Measurements from ENCODE around the gene ADD3.
A peak's percentile ranks its signal among the peaks of the same experiment; 100 is the strongest.

The ADD3 gene

GRCh38 chr10:110076559-110077318, 69.0 kb downstream of the ADD3 start:
- no peaks in the 10 kb centered on the region for H3K9me3 Mint-ChIP-seq
- peak overlapping the region; percentile 94 for H3K27ac Mint-ChIP-seq
- peaks cover 88% of the 10 kb centered on the region for H3K4me1 Mint-ChIP-seq
- no peaks in the 10 kb centered on the region for H3K27me3 Mint-ChIP-seq
- peak overlapping the region; percentile 82 for H3K4me3 Mint-ChIP-seq
- H3K36me3 Mint-ChIP-seq = peaks cover 8% of the 10 kb centered on the region

DNA sequence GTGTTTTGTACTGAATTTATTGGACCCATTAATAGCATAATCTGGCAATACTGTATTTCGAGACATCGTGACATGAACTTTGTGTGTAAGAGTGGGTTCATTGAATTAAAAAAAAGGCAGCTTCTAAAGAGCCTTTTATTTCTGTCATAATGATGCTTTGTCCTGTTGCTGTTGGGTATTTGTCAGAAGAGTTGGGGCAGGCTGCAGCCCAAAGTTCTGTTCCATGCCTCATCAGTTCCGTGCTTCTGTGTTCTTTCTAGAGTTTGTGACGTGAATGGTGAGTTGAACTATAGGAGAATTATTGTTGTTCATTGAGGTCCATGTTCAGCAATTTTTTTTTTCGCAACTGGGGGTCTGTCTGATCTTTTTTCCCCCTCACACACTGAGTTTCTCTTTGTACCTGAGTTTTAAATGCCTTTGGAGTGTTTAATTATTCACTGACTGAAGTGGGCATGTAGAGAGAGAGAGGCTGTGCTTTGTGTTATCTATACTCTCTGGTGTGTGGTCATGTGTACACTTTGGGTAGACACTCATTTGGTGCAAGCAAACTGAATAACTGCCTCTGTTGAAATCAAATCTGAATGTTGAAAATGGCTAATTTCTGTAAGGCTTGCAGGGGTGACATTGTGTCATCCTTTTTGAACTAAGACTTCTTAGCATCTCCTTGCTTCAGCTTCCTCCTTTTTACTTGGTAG, 69.8 kb downstream of the ADD3 start:
- Mint-ChIP-seq H3K9me3 (no peaks in the 10 kb centered on the region), H3K4me1 (peaks cover 88% of the 10 kb centered on the region), H3K36me3 (peaks cover 8% of the 10 kb centered on the region), H3K27ac (peak overlapping the region; percentile 94), H3K27me3 (no peaks in the 10 kb centered on the region), H3K4me3 (peak overlapping the region; percentile 82)

DNA sequence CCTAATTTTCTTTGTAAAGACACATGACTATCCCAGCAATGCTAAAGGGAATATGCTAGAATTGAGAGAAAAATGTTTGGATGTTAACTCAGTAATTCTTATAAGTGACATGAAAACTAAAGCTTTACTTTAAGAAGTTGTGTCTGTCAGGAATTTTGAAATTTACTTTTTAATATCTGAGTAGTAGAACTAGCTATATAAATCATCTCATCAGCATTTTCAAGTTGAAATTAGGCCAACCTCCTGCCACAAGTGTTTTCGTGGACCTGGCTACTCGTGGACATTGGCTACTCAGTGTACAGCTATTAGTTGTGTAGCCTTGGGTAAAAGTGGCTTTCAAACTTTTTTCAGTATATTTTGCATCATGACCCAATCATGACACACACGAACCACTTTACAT, 70.5 kb downstream of the ADD3 start:
- peaks cover 13% of the 10 kb centered on the region for H3K36me3 Mint-ChIP-seq
- peak overlapping the region; percentile 82 for H3K4me3 Mint-ChIP-seq
- H3K4me1 Mint-ChIP-seq = peaks cover 90% of the 10 kb centered on the region

DNA sequence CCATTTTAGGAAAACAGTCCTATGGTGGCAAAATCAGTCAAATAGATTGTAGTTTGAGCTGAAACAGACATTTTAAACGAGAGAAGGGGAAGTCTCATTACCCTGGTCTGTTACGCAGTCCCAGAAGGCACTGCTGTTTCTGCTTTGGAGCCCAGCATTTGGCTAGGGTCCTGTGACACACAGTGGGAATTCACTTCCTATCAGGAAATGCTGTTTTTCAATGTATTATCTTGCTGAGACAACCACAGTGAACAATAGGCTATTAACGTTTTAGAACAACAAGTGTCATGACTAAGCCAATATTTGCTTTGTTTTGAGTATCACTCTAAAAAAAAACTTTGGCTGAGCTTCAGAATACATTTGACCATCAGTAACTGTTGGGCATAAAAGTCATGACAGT, 74.1 kb downstream of the ADD3 start:
- Mint-ChIP-seq H3K9me3 (peaks cover 10% of the 10 kb centered on the region), H3K4me3 (peak overlapping the region; percentile 58), H3K27ac (peak overlapping the region; percentile 92), H3K27me3 (no peaks in the 10 kb centered on the region), H3K36me3 (peaks cover 17% of the 10 kb centered on the region), H3K4me1 (peaks cover 91% of the 10 kb centered on the region)

More for the DNA sequence above, 70.5 kb downstream of the ADD3 start:
- peaks cover 5% of the 10 kb centered on the region for H3K9me3 Mint-ChIP-seq
- H3K27ac Mint-ChIP-seq = peak overlapping the region; percentile 94
- H3K27me3 Mint-ChIP-seq = no peaks in the 10 kb centered on the region

DNA sequence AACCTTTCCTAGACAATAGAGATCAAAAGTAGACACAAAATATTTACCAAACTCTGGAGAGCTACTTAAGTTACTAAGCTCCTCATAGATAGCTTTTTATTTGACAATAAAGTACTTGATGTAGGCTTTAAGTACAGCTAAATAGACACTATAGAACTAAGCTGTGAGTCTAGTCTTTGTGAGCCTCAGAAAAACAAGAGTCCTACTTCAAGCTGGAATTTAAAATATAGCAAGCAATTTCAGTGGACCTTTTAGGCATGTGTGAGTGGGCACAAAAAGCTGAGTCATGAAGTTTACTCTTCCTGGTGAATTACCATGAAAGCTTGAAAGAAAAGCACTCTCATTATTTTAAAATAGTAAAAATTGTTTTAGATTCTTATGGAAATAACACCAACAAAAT, 76.1 kb downstream of the ADD3 start:
- peaks cover 19% of the 10 kb centered on the region for H3K36me3 Mint-ChIP-seq
- H3K9me3 Mint-ChIP-seq = peaks cover 10% of the 10 kb centered on the region
- H3K27me3 Mint-ChIP-seq = no peaks in the 10 kb centered on the region
- H3K27ac Mint-ChIP-seq = peak overlapping the region; percentile 87
- peaks cover 90% of the 10 kb centered on the region for H3K4me1 Mint-ChIP-seq
- H3K4me3 Mint-ChIP-seq = peak overlapping the region; percentile 23

DNA sequence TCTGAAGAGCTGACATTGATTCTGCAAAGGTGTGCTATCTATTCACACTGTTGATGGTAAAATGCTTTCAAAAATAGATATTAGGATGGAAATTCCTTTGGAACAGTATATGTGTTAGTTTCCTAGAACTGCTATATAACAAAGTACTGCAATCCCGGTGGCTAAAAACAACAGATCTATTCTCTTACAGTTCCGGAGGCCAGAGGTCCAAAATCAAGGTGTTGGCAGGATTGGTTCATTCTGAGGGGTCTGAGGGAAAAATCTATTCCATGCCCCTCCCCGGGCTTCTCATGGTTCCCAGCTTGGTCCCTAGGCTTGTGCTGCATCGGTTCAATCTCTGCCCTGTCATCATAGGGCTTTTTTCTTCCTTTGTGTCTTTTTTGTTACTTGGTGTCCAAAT, 79.9 kb downstream of the ADD3 start:
- peak overlapping the region; percentile 76 for H3K27ac Mint-ChIP-seq
- peak overlapping the region; percentile 30 for H3K4me3 Mint-ChIP-seq
- H3K4me1 Mint-ChIP-seq = peaks cover 84% of the 10 kb centered on the region
- no peaks in the 10 kb centered on the region for H3K27me3 Mint-ChIP-seq
- H3K9me3 Mint-ChIP-seq = peaks cover 9% of the 10 kb centered on the region
- H3K36me3 Mint-ChIP-seq = peaks cover 27% of the 10 kb centered on the region

DNA sequence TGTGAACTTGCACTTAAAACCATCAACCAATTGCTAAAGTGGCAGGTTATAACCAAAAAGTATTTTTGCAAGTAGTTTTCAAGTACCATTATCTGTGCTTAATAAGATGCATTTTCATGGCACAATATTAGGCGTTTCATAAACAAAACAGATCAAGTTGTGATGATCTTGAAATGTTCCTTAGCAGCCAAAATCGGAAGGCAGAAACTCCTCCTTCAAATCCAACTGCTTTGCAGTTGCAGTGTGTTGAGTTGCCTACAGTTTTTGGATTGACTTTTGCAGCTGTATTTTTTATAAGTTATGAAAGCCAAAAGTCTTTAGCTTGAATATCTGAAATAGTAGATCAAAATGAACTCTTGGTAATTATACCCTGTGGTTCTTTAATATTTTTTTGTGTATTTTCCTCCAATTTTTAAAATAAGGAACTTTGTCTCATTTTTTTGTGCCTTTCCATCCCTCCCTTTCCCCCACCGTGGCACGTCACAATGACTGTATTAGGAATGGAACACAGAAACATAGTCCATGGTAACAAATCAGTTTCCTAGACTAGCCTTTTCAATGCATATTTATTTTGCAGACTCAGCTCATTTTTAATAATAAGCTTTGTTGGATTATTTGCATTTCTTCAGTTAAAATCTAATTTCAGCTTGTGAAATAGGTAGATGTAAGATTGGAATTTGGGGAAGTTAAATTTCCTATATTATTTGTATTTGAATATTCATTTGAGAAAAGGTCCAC, 80.8 kb downstream of the ADD3 start:
- Mint-ChIP-seq H3K27ac (no peak overlapping the region), H3K4me3 (no peak overlapping the region), H3K27me3 (no peaks in the 10 kb centered on the region), H3K4me1 (peaks cover 82% of the 10 kb centered on the region), H3K36me3 (peaks cover 23% of the 10 kb centered on the region), H3K9me3 (peaks cover 5% of the 10 kb centered on the region)

- H3K9me3 Mint-ChIP-seq = no peaks in the 10 kb centered on the region
- no peak overlapping the region for H3K4me3 Mint-ChIP-seq
- peaks cover 16% of the 10 kb centered on the region for H3K36me3 Mint-ChIP-seq
- no peak overlapping the region for H3K27ac Mint-ChIP-seq
- H3K27me3 Mint-ChIP-seq = no peaks in the 10 kb centered on the region
- peaks cover 84% of the 10 kb centered on the region for H3K4me1 Mint-ChIP-seq
These were observed 84.0 kb downstream of the ADD3 start for GRCh38 chr10:110091830-110092229.

DNA sequence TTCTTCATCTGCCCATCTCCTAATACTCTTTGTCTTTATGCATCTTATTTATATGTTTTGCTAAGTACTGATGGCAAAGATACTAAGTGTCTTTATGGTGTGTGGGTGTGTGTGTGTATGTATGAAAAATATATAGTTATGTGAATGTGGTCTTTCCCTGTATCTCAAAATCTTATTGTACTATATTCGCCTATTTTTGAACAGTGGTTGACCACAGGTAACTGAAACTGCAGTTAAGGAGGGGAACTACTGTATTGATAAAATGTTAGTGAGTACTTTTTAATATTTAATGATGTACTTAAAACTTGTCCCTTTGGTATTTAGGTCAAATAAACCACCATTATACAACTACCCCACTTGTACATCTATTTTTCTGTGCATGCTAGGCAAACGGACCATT, 85.9 kb downstream of the ADD3 start:
- Mint-ChIP-seq H3K27me3 (no peaks in the 10 kb centered on the region), H3K9me3 (no peaks in the 10 kb centered on the region), H3K4me1 (peaks cover 83% of the 10 kb centered on the region), H3K27ac (peak overlapping the region; percentile 43), H3K36me3 (peaks cover 16% of the 10 kb centered on the region), H3K4me3 (no peak overlapping the region)

DNA sequence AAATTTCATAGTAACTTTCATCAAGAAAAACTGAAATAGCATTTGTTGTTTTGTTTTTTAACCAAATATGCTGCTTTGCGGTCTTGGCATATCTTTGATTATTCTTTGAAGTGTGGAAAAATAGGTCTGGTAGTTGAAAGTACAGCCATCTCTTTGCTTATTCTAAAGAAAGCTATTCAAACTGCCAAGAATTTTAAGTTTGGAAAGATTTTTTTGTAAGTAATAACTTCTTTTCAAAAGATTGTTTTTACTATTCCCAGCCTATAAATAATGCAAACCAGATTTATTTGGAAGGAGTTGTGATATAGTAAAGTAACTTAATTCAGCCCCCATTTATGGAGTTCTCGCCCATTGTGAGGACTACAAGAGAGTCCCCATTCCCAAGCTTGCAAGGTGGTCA, 87.0 kb downstream of the ADD3 start:
- no peak overlapping the region for H3K4me3 Mint-ChIP-seq
- H3K27me3 Mint-ChIP-seq = no peaks in the 10 kb centered on the region
- no peaks in the 10 kb centered on the region for H3K9me3 Mint-ChIP-seq
- peaks cover 16% of the 10 kb centered on the region for H3K36me3 Mint-ChIP-seq
- H3K27ac Mint-ChIP-seq = peak overlapping the region; percentile 55
- peaks cover 86% of the 10 kb centered on the region for H3K4me1 Mint-ChIP-seq

DNA sequence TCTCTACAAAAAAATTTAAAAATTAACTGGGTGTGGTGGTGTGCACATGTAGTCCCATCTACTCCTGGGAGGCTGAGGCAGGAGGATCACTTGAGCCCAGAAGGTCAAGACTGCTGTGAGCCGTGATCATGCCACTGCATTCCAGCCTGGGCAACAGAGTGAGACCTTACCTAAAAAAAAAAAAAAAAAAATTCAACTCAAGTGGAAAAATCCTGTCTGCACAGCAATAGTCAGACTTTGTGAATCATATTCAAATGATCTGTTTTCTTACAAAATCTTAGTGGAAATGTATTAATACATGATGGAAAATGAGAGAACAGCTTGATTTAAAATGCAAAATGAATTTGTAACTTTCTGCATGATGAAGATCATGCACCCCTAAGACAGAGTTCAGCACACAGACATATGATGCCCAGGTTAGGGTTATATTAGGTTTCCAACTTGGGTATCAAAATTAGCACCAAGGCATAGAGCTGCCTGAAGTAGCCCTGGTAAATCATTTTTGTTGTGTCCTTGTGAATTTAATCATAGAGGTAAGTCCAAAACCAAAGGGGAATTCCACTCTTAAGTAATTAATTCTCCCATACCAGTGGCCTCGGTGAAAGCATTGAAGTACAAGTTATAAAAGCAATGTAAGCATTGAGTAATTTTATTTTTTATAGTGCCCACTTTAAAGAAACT, 93.8 kb downstream of the ADD3 start:
- H3K4me1 Mint-ChIP-seq = peaks cover 88% of the 10 kb centered on the region
- peaks cover 3% of the 10 kb centered on the region for H3K9me3 Mint-ChIP-seq
- peak overlapping the region; percentile 71 for H3K4me3 Mint-ChIP-seq
- peaks cover 26% of the 10 kb centered on the region for H3K36me3 Mint-ChIP-seq
- H3K27me3 Mint-ChIP-seq = no peaks in the 10 kb centered on the region
- peak overlapping the region; percentile 99 for H3K27ac Mint-ChIP-seq

DNA sequence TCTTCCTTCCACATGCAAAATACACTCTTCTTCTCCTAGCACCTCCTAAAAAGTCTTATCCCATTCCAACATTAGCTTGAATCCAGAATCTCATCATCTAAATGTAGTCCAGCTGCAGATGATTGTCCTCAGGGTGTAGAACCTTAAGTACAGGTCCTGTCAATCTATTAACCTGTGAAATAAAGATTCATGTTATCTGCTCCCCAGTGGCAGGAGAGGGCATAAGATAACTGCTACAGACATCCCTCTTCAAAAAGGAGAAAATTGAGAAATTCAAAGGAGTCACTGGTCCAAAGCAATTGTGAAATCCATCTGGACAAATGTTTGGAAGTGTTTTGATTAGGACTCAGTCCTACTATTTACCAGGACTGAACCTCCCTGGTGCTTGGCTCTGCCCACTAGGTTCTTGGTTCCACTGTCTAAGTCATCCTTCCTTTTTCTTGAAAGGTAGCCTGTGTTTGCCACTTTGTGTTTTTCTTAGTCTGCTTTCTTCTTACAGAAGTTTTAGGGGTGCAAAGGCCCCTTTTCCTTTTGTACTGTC, 96.2 kb downstream of the ADD3 start:
- Mint-ChIP-seq H3K4me1 (peaks cover 92% of the 10 kb centered on the region), H3K4me3 (peak overlapping the region; percentile 75), H3K36me3 (peaks cover 34% of the 10 kb centered on the region), H3K9me3 (peaks cover 3% of the 10 kb centered on the region), H3K27ac (peak overlapping the region; percentile 99), H3K27me3 (no peaks in the 10 kb centered on the region)

DNA sequence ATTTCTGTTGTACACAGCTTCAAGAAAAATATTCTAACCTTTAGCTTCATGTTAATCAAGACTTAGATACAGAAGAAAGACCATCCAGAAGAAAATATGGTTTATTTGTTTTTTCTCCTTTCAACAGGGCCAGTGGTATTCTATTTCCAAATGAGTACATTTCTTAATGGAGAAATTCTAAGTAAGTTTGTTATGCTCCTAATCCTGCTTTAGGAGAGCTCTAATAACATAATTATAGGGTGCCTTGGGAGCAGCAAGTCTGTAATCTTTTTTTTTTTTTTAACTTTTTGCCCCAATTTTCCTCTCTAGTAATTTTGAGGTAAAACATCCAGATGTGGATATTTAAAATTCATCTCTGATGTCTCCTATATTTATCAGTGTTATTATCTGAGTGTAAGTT, 98.1 kb downstream of the ADD3 start:
- Mint-ChIP-seq H3K27me3 (no peaks in the 10 kb centered on the region), H3K9me3 (peaks cover 3% of the 10 kb centered on the region), H3K4me1 (peaks cover 96% of the 10 kb centered on the region), H3K27ac (peak overlapping the region; percentile 91), H3K4me3 (no peak overlapping the region), H3K36me3 (peaks cover 29% of the 10 kb centered on the region)

- H3K4me1 Mint-ChIP-seq = peaks cover 80% of the 10 kb centered on the region
- H3K9me3 Mint-ChIP-seq = no peaks in the 10 kb centered on the region
- H3K36me3 Mint-ChIP-seq = peaks cover 19% of the 10 kb centered on the region
- peak overlapping the region; percentile 85 for H3K27ac Mint-ChIP-seq
- no peak overlapping the region for H3K4me3 Mint-ChIP-seq
- no peaks in the 10 kb centered on the region for H3K27me3 Mint-ChIP-seq
These were observed 99.6 kb downstream of the ADD3 start for GRCh38 chr10:110107430-110107829.

DNA sequence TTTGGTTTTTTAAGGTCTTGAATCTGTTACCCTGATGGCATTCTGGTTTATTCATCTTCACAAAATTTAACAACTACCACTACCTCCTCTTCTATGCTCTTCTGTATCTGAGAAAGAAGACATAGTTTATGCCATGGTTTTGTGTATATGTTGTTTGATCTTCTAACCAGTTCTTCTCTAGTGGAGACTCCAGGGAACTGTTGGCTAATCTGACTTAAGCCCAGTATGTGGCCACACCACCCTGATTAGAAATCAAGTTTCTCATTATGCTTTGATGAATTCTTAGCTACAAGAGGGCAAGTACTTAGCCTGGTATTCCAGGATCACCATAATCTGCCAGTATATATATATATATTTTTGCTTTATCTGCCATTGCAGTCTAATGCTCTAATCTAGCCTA, 100.1 kb downstream of the ADD3 start:
- Mint-ChIP-seq H3K4me1 (peaks cover 76% of the 10 kb centered on the region), H3K27ac (peak overlapping the region; percentile 85), H3K4me3 (no peak overlapping the region), H3K36me3 (peaks cover 23% of the 10 kb centered on the region), H3K9me3 (no peaks in the 10 kb centered on the region), H3K27me3 (no peaks in the 10 kb centered on the region)

All from activated naive CD4-positive, alpha-beta T cell treated with anti-CD3 and anti-CD28 coated beads, Interleukin-2, amount 50 U/mL, for 24 hours (primary cell).